Pancreas (tissue), 10 donors: ENCODE results near the gene AMPD3. TPM values are rescaled to one million over a fixed set of nuclear protein-coding genes. Genes with fewer than 3 reads are reported as not detected.

Source experiments
- ATAC-seq, 4 donors: fragments of 200-7000 bp; cut with Tn5 transposase; one replicate each; pipeline versions ENCODE4 v1.8.0 to v1.9.1; 2020; ENCODE audit warnings: mild to moderate bottlenecking in 4 of 4, moderate library complexity in 4 of 4
- DNase-seq, 6 donors: peaks; one replicate each; pipeline ENCODE4 v3.0.0-alpha.2; 2020
- FAIRE-seq: peaks from 2 replicates; lab custom pipeline; 2012; peaks lifted over from hg19 to GRCh38; lab: Jason Lieb, UNC
- H3K27ac ChIP-seq, 4 donors: fragments of 200-600 bp; sonication (generic); 1 replicate in 3 of 4; 2 replicates in 1 of 4; pipeline versions ENCODE4 v1.5.0 to v1.8.0; 2020
- H3K27me3 ChIP-seq, 4 donors: fragments of 200-600 bp; one replicate each; pipeline ENCODE4 v1.8.0; 2021
- H3K36me3 ChIP-seq, 3 donors: fragments of 200-600 bp; sonication (generic) in 1 of 3; one replicate each; pipeline versions ENCODE4 v1.5.0 to v1.8.0; 2020 to 2021
- H3K4me1 ChIP-seq, 3 donors: fragments of 200-600 bp; one replicate each; pipeline ENCODE4 v1.8.0; 2021
- H3K4me3 ChIP-seq, 4 donors: fragments of 200-600 bp; sonication (generic) in 2 of 4; one replicate each; pipeline versions ENCODE4 v1.5.0 to v1.8.0; 2020 to 2021
- H3K9me3 ChIP-seq, 4 donors: fragments of 200-600 bp; one replicate each; pipeline ENCODE4 v1.8.0; 2021
- CTCF ChIP-seq, 4 donors: fragments of 200-600 bp; sonication (generic) in 3 of 4; IDR thresholded peaks; one replicate each; pipeline versions ENCODE4 v1.5.0 to v1.8.0; 2021; ENCODE audit warnings: antibody characterized with exemption in 4 of 4
- WGBS, 2 donors: extraction: QIAGEN DNeasy Blood & Tissue Kit; methylation state at CpG; one replicate each; pipeline ENCODE4 v1.1.7; 2013; 5-methylcytosine and 5-hydroxymethylcytosine counted together
- intact Hi-C, 3 donors: fragments of 100-400 bp; cut with DNase I; formaldehyde crosslinking; loops; one replicate each; pipeline versions ENCODE4 v1.11.1 to v1.14.2; 2022
- polyA plus RNA-seq, 2 donors: library from polyadenylated mRNA; stranded (reverse); fragments of 200-250 nt; gene quantifications; one replicate each; pipeline ENCODE4 v1.2.3, GENCODE V29; 2013
- total RNA-seq, 6 donors: library from RNA; stranded (reverse); fragmentation: NEBNext Ultra II Directional in 4 of 6; extraction: Animal tissue kit (Norgen Biotek cat#: 25700) in 4 of 6; gene quantifications; one replicate each; pipeline versions ENCODE4 v1.2.1 to v1.2.4, GENCODE V29; 2021 to 2023
- donor health status: healthy with polysubstance abuse.
- donor health status: DM: no; HTN: no; CAD: no; lungs with moderate emphysema.
- donor health status: DM: no; HTN: no; CAD: no.
- donor health status: control.
- donor health status: control.
- donor health status: Bipolar disorder and iron deficiency.
- donor health status: DM: yes; HTN: yes; CAD: no.
- donor health status: DM: no; HTN: no; CAD: no.
- donor health status: DM: no; HTN: no; CAD: no.
- donor health status: DM: yes; HTN: yes; CAD: no.

The AMPD3 gene
- total and polyA plus RNA-seq, 8 donors, result 2.7 to 10.0 (median 3.7) TPM

GRCh38 chr11:10426475-10426874 lies 28.6 kb upstream of the AMPD3 start:
- intact Hi-C loops, result no loop called here
- no peak for TF ChIP-seq CTCF (IDR thresholded peaks at IDR 0.05)
- ATAC-seq (no peak), FAIRE-seq (no peak), DNase-seq (no peak)
- 59 to 69% methylated on average over 3 of the region's 3 CpGs for WGBS, 2 donors
- Histone ChIP-seq H3K27ac (no peak overlapping the region), H3K4me1 (no peaks in the 10 kb centered on the region), H3K4me3 (no peak overlapping the region), H3K9me3 (no peaks in the 10 kb centered on the region), H3K36me3 (no peaks in the 10 kb centered on the region), H3K27me3 (no peaks in the 10 kb centered on the region)

- DNase-seq, result no peak
- H3K4me1 ChIP-seq, result no peaks in the 10 kb centered on the region
- no peaks in the 10 kb centered on the region for H3K27me3 ChIP-seq
- H3K36me3 ChIP-seq, result no peaks in the 10 kb centered on the region
- H3K4me3 ChIP-seq, result no peak overlapping the region
- intact Hi-C loops, result no loop called here
- TF ChIP-seq CTCF (IDR thresholded peaks at IDR 0.05), result no peak
- FAIRE-seq, result no peak
- no peak for ATAC-seq
- H3K27ac ChIP-seq, result no peak overlapping the region
- WGBS, 2 donors, result 15 to 31% methylated on average over 1 of the region's 1 CpG
- no peaks in the 10 kb centered on the region for H3K9me3 ChIP-seq
Measured at GRCh38 chr11:10428453-10428852, 26.6 kb upstream of the AMPD3 start.

GRCh38 chr11:10429526-10429925 lies 25.5 kb upstream of the AMPD3 start:
- no peak overlapping the region for H3K27ac ChIP-seq
- no peaks in the 10 kb centered on the region for H3K9me3 ChIP-seq
- 87% methylated on average over 2 of the region's 2 CpGs for WGBS, 2 donors
- intact Hi-C loops, result no loop called here
- no peaks in the 10 kb centered on the region for H3K4me1 ChIP-seq
- FAIRE-seq (no peak), ATAC-seq (no peak), DNase-seq (no peak)
- no peak for TF ChIP-seq CTCF (IDR thresholded peaks at IDR 0.05)
- no peaks in the 10 kb centered on the region for H3K36me3 ChIP-seq
- H3K27me3 ChIP-seq, result no peaks in the 10 kb centered on the region
- no peak overlapping the region for H3K4me3 ChIP-seq

GRCh38 chr11:10432493-10432892 lies 22.6 kb upstream of the AMPD3 start:
- WGBS, 2 donors, result 33 to 47% methylated on average over 1 of the region's 1 CpG
- Histone ChIP-seq H3K27ac (no peak overlapping the region), H3K4me3 (no peak overlapping the region), H3K36me3 (no peaks in the 10 kb centered on the region), H3K9me3 (no peaks in the 10 kb centered on the region), H3K4me1 (no peaks in the 10 kb centered on the region), H3K27me3 (no peaks in the 10 kb centered on the region)
- no peak for DNase-seq
- ATAC-seq, result no peak
- TF ChIP-seq CTCF (IDR thresholded peaks at IDR 0.05), result no peak
- intact Hi-C loops, result no loop called here
- no peak for FAIRE-seq

- Histone ChIP-seq H3K9me3 (no peaks in the 10 kb centered on the region), H3K27me3 (no peaks in the 10 kb centered on the region), H3K27ac (no peak overlapping the region), H3K36me3 (no peaks in the 10 kb centered on the region), H3K4me3 (no peak overlapping the region), H3K4me1 (no peaks in the 10 kb centered on the region)
- intact Hi-C loops, result no loop called here
- no peak for TF ChIP-seq CTCF (IDR thresholded peaks at IDR 0.05)
- DNase-seq, result no peak
- 64 to 90% methylated on average over 1 of the region's 1 CpG for WGBS, 2 donors
- no peak for FAIRE-seq
- ATAC-seq, result no peak
Measured at GRCh38 chr11:10432971-10433370, 22.1 kb upstream of the AMPD3 start.
